A549 (cell line): Measurements from ENCODE around the gene SLC6A3.

ENCODE experiments used
- CBX2 ChIP-seq: fragments of 200-600 bp; sonication (generic); IDR thresholded peaks from 2 replicates; pipeline ENCODE4 v1.6.1; 2016; ENCODE audit warnings: low read depth, mild to moderate bottlenecking, borderline replicate concordance
- CHD2 ChIP-seq: fragments of 150-350 bp; IDR thresholded peaks from 2 replicates; pipeline ENCODE4 v1.6.1; 2014; ENCODE audit warnings: low read length; ENCODE audit not compliant: partially characterized antibody
- CHD4 ChIP-seq: fragments of 200-600 bp; sonication (generic); IDR thresholded peaks from 2 replicates; pipeline ENCODE4 v1.6.1; 2016; ENCODE audit warnings: antibody characterized with exemption, mild to moderate bottlenecking, borderline replicate concordance
- EP300 ChIP-seq, 2 experiments: fragments of >200 bp; sonication (Bioruptor Twin); formaldehyde crosslinking; IDR thresholded peaks; 2 replicates in 1 of 2; 3 replicates in 1 of 2; pipeline ENCODE4 v1.6.1; 2016 to 2017
- JUNB ChIP-seq: fragments of >200 bp; sonication (Bioruptor Twin); formaldehyde crosslinking; IDR thresholded peaks from 2 replicates; pipeline ENCODE4 v1.6.1; 2016
- KDM5A ChIP-seq: fragments of 200-600 bp; sonication (generic); IDR thresholded peaks from 2 replicates; pipeline ENCODE4 v1.6.1; 2016; ENCODE audit warnings: antibody characterized with exemption, mild to moderate bottlenecking
- MAFK ChIP-seq: fragments of 450-650 bp; IDR thresholded peaks from 2 replicates; pipeline ENCODE4 v1.6.1; 2014; ENCODE audit not compliant: partially characterized antibody
- MYC ChIP-seq: IDR thresholded peaks from 2 replicates; pipeline ENCODE4 v1.6.1; 2012; ENCODE audit warnings: mild to moderate bottlenecking, inconsistent platforms, low read length, improper control_type of control experiment, borderline replicate concordance
- POLR2A ChIP-seq: IDR thresholded peaks from 2 replicates; pipeline ENCODE4 v1.6.1; 2012; ENCODE audit warnings: mild to moderate bottlenecking, low read length
- RNF2 ChIP-seq: fragments of 200-600 bp; sonication (generic); IDR thresholded peaks from 2 replicates; pipeline ENCODE4 v1.6.1; 2016; ENCODE audit warnings: low read depth, mild to moderate bottlenecking, antibody characterized with exemption, moderate library complexity, borderline replicate concordance
- ZFP36 ChIP-seq: fragments of 450-650 bp; IDR thresholded peaks from 2 replicates; pipeline ENCODE4 v1.6.1; 2014; ENCODE audit warnings: borderline replicate concordance; ENCODE audit not compliant: partially characterized antibody
- TF ChIP-seq, protein P1 (sequence below): fragments of 150-350 bp; IDR thresholded peaks from 2 replicates; pipeline ENCODE4 v1.6.1; 2014; ENCODE audit warnings: low read depth, mild to moderate bottlenecking, low read length
- TF ChIP-seq, protein P2 (sequence below): fragments of >200 bp; sonication (Bioruptor Twin); formaldehyde crosslinking; IDR thresholded peaks from 3 replicates; pipeline ENCODE4 v1.5.1; 2016

DNA sequence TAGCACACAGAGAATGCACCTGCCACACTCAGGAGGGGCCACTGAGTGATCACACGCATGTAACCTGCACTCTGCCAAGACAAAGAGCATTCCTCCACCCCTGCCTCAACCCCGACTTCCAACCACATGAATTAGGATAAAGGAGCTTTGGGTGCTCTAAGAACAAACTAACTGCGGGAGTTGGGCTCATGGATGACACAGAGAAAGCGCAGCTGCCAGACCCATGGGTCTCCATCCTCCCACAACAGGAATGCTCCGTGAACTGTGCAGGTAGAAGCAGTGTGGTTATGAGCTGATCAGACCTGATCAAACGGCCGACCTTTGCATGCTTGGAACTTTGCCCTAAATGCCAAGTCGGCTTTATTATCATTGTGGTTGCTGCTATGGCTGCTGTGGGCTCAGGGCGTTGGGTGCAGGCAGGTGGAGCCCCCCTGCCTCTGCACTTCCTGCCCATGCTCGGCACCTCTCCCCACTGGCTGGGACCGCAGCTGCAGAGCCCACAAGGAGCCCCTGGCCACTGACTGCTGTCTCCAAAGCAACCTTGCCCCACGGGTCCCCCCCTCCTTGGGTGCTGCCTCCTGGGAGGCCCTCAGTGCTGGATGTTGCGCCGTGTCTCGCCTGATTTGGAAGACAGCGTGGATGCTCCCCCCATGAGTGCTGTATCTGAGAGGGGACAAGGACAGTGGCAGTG, 2.6 kb upstream of the SLC6A3 start:
- TF ChIP-seq, protein P1, sequence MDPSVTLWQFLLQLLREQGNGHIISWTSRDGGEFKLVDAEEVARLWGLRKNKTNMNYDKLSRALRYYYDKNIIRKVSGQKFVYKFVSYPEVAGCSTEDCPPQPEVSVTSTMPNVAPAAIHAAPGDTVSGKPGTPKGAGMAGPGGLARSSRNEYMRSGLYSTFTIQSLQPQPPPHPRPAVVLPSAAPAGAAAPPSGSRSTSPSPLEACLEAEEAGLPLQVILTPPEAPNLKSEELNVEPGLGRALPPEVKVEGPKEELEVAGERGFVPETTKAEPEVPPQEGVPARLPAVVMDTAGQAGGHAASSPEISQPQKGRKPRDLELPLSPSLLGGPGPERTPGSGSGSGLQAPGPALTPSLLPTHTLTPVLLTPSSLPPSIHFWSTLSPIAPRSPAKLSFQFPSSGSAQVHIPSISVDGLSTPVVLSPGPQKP = no peak
- no peak for TF ChIP-seq CHD4
- TF ChIP-seq CBX2 = no peak
- no peak for TF ChIP-seq MAFK
- no peak for TF ChIP-seq KDM5A
- TF ChIP-seq ZFP36 = no peak
- TF ChIP-seq, protein P2, sequence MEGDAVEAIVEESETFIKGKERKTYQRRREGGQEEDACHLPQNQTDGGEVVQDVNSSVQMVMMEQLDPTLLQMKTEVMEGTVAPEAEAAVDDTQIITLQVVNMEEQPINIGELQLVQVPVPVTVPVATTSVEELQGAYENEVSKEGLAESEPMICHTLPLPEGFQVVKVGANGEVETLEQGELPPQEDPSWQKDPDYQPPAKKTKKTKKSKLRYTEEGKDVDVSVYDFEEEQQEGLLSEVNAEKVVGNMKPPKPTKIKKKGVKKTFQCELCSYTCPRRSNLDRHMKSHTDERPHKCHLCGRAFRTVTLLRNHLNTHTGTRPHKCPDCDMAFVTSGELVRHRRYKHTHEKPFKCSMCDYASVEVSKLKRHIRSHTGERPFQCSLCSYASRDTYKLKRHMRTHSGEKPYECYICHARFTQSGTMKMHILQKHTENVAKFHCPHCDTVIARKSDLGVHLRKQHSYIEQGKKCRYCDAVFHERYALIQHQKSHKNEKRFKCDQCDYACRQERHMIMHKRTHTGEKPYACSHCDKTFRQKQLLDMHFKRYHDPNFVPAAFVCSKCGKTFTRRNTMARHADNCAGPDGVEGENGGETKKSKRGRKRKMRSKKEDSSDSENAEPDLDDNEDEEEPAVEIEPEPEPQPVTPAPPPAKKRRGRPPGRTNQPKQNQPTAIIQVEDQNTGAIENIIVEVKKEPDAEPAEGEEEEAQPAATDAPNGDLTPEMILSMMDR = no peak
- TF ChIP-seq CHD2 = no peak
- TF ChIP-seq MYC = no peak
- no peak for TF ChIP-seq EP300 (IDR thresholded peaks at IDR 0.05)
- TF ChIP-seq RNF2 = no peak
- no peak for TF ChIP-seq POLR2A
- no peak for TF ChIP-seq JUNB
